ENCODE measurements around the gene BRME1. TPM values are rescaled to one million over a fixed set of nuclear protein-coding genes. Genes with fewer than 3 reads are reported as not detected.
A peak's percentile ranks its signal among the peaks of the same experiment; 100 is the strongest.

Gene BRME1
- total and polyA plus RNA-seq, 2 of the 13 experiments (the other 11 are each of a cell fraction or from before 2014, with no cell fraction given), result 0.74 to 1.5 TPM

GRCh38 chr19:13905634-13906520, at the start of gene BRME1, which contains the start of gene CC2D1A (continued):
- TF ChIP-seq NFIC (IDR thresholded peaks at IDR 0.05; ENCODE audit: low read length), result no peak
- TF ChIP-seq ZNF383 (CRISPR knock-in tag; IDR thresholded peaks at IDR 0.05; ENCODE audit: borderline replicate concordance), result no peak
- 0 out of 2 replicates have a peak, but pooled peaks have one; percentile 10 for TF ChIP-seq TOPORS (CRISPR knock-in tag; IDR thresholded peaks at IDR 0.05)
- no peak for TF ChIP-seq HMGA1 (CRISPR knock-in tag; conservative IDR thresholded peaks at IDR 0.05)
- no peak for TF ChIP-seq ZNF572 (CRISPR knock-in tag; IDR thresholded peaks at IDR 0.05)
- TF ChIP-seq ZNF607 (CRISPR knock-in tag; IDR thresholded peaks at IDR 0.05; ENCODE audit: borderline replicate concordance), result peak; percentile 50; the same call in 1 of the 2 replicates
- TF ChIP-seq RFXAP (CRISPR knock-in tag; IDR thresholded peaks at IDR 0.05; ENCODE audit: borderline replicate concordance), result peak; percentile 82
- TF ChIP-seq ZNF598 (CRISPR knock-in tag; IDR thresholded peaks at IDR 0.05; ENCODE audit: borderline replicate concordance), result peak; percentile 84; the same call in 1 of the 2 replicates
- TF ChIP-seq, protein P1, sequence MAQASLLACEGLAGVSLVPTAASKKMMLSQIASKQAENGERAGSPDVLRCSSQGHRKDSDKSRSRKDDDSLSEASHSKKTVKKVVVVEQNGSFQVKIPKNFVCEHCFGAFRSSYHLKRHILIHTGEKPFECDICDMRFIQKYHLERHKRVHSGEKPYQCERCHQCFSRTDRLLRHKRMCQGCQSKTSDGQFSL (CRISPR knock-in tag; IDR thresholded peaks at IDR 0.05), result no peak
- no peak for TF ChIP-seq KDM1A (CRISPR knock-in tag; IDR thresholded peaks at IDR 0.05)
- TF ChIP-seq ZNF460 (CRISPR knock-in tag; IDR thresholded peaks at IDR 0.05; ENCODE audit: borderline replicate concordance), result no peak
- peak; percentile 85 for TF ChIP-seq ZGPAT (CRISPR knock-in tag; IDR thresholded peaks at IDR 0.05)
- TF ChIP-seq POLR2G (IDR thresholded peaks at IDR 0.05; ENCODE audit: low read depth, low read length), result peak; percentile 73
- no peak; the same call in 1 of the 2 replicates for TF ChIP-seq ZBTB20 (CRISPR knock-in tag; IDR thresholded peaks at IDR 0.05; ENCODE audit: borderline replicate concordance, low read depth)
- no peak for TF ChIP-seq SRF (IDR thresholded peaks at IDR 0.05; ENCODE audit: low read depth, low read length)
- TF ChIP-seq SP2 (CRISPR knock-in tag; IDR thresholded peaks at IDR 0.05), result peak; percentile 77
- TF ChIP-seq TMF1 (CRISPR knock-in tag; IDR thresholded peaks at IDR 0.05; ENCODE audit: low read depth), result no peak; the same call in 1 of the 2 replicates
- TF ChIP-seq ZNF563 (CRISPR knock-in tag; IDR thresholded peaks at IDR 0.05), result peak; percentile 86; the same call in 1 of the 2 replicates
- TF ChIP-seq PCBP1 (IDR thresholded peaks at IDR 0.05; ENCODE audit: borderline replicate concordance, low read depth, low read length), result no peak
- TF ChIP-seq FOXK1 (CRISPR knock-in tag; IDR thresholded peaks at IDR 0.05; ENCODE audit: borderline replicate concordance, low read depth), result peak; percentile 70; the same call in 1 of the 2 replicates
- TF ChIP-seq PREB (CRISPR knock-in tag; IDR thresholded peaks at IDR 0.05), result no peak
- TF ChIP-seq, protein P2, sequence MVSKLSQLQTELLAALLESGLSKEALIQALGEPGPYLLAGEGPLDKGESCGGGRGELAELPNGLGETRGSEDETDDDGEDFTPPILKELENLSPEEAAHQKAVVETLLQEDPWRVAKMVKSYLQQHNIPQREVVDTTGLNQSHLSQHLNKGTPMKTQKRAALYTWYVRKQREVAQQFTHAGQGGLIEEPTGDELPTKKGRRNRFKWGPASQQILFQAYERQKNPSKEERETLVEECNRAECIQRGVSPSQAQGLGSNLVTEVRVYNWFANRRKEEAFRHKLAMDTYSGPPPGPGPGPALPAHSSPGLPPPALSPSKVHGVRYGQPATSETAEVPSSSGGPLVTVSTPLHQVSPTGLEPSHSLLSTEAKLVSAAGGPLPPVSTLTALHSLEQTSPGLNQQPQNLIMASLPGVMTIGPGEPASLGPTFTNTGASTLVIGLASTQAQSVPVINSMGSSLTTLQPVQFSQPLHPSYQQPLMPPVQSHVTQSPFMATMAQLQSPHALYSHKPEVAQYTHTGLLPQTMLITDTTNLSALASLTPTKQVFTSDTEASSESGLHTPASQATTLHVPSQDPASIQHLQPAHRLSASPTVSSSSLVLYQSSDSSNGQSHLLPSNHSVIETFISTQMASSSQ (IDR thresholded peaks at IDR 0.05; ENCODE audit: low read depth), result no peak
- TF ChIP-seq, protein P2 (CRISPR knock-in tag; IDR thresholded peaks at IDR 0.05; ENCODE audit: borderline replicate concordance), result no peak
